ENCODE results near the gene EPHA8.
A peak's percentile ranks its signal among the peaks of the same experiment; 100 is the strongest.

The EPHA8 gene

DNA sequence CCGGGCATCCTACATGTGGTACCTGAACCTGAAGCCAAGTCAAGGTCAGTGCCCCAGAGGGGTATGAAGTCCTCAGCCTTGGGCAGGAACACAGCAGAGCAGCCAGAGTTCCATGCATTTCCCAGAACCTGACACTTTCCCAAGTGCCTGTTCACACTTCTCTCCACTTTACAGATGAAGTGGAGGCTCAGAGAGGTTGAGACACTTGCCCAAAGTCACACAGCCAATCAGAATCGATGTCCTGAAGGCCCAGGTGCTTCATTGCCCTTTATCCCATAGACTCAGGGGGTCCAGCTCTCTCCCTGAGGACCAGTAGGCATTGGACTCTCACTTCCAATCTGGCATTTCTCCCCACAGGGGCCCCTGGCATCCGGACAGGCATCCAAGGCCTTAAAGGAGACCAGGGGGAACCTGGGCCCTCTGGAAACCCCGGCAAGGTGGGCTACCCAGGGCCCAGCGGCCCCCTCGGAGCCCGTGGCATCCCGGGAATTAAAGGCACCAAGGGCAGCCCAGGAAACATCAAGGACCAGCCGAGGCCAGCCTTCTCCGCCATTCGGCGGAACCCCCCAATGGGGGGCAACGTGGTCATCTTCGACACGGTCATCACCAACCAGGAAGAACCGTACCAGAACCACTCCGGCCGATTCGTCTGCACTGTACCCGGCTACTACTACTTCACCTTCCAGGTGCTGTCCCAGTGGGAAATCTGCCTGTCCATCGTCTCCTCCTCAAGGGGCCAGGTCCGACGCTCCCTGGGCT, 75.4 kb downstream of the EPHA8 start:
- H3K36me3 ChIP-seq (ENCODE audit: control insufficient read depth, insufficient read depth, low read length) = no peaks in the 10 kb centered on the region
- DNase-seq = no peak
- H3K27ac ChIP-seq (ENCODE audit: insufficient read depth, low read length, poor library complexity, severe bottlenecking) = no peak overlapping the region
- no peaks in the 10 kb centered on the region for H3K4me1 ChIP-seq (ENCODE audit: control insufficient read depth, insufficient read depth, low read length, poor library complexity, severe bottlenecking)
- H3K4me3 ChIP-seq (ENCODE audit: insufficient read depth, low read depth, low read length, poor library complexity, severe bottlenecking) = no peak overlapping the region
- peaks cover 6% of the 10 kb centered on the region for H3K27me3 ChIP-seq (replicated peaks; ENCODE audit: control insufficient read depth, insufficient read depth, low read length, poor library complexity, severe bottlenecking)
- no peaks in the 10 kb centered on the region for H3K9me3 ChIP-seq (ENCODE audit: control insufficient read depth, low read length)

DNA sequence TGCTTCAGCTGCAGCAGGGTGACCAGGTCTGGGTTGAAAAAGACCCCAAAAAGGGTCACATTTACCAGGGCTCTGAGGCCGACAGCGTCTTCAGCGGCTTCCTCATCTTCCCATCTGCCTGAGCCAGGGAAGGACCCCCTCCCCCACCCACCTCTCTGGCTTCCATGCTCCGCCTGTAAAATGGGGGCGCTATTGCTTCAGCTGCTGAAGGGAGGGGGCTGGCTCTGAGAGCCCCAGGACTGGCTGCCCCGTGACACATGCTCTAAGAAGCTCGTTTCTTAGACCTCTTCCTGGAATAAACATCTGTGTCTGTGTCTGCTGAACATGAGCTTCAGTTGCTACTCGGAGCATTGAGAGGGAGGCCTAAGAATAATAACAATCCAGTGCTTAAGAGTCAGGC, 76.0 kb downstream of the EPHA8 start:
- DNase-seq = no peak
- Histone ChIP-seq H3K4me1 (ENCODE audit: control insufficient read depth, insufficient read depth, low read length, poor library complexity, severe bottlenecking) (no peaks in the 10 kb centered on the region), H3K36me3 (ENCODE audit: control insufficient read depth, insufficient read depth, low read length) (no peaks in the 10 kb centered on the region), H3K27ac (ENCODE audit: insufficient read depth, low read length, poor library complexity, severe bottlenecking) (no peak overlapping the region), H3K4me3 (ENCODE audit: insufficient read depth, low read depth, low read length, poor library complexity, severe bottlenecking) (no peak overlapping the region), H3K27me3 (replicated peaks; ENCODE audit: control insufficient read depth, insufficient read depth, low read length, poor library complexity, severe bottlenecking) (peaks cover 6% of the 10 kb centered on the region), H3K9me3 (ENCODE audit: control insufficient read depth, low read length) (no peaks in the 10 kb centered on the region)

DNA sequence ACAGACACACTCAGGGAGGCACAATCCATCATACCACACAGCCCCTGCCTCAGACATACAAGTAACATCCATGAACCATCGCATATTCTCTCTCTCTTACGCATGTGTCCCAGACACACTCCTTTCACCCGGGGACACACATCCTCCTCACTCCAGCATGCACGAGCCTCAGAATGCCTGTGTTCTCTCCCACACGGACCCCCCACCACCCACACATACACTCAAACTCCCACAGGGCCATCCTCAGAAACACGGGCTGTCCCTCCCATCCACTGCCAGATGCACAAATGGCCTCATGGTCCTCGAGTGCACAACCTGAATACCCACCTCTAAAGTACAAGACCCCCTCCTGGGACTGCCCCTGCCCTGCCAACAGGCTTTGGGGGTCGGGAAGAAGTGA, 78.0 kb downstream of the EPHA8 start:
- no peaks in the 10 kb centered on the region for H3K36me3 ChIP-seq (ENCODE audit: control insufficient read depth, insufficient read depth, low read length)
- DNase-seq = no peak
- H3K4me1 ChIP-seq (ENCODE audit: control insufficient read depth, insufficient read depth, low read length, poor library complexity, severe bottlenecking) = no peaks in the 10 kb centered on the region
- H3K27ac ChIP-seq (ENCODE audit: insufficient read depth, low read length, poor library complexity, severe bottlenecking) = no peak overlapping the region
- peaks cover 6% of the 10 kb centered on the region for H3K27me3 ChIP-seq (replicated peaks; ENCODE audit: control insufficient read depth, insufficient read depth, low read length, poor library complexity, severe bottlenecking)
- H3K9me3 ChIP-seq (ENCODE audit: control insufficient read depth, low read length) = no peaks in the 10 kb centered on the region
- H3K4me3 ChIP-seq (ENCODE audit: insufficient read depth, low read depth, low read length, poor library complexity, severe bottlenecking) = no peak overlapping the region

DNA sequence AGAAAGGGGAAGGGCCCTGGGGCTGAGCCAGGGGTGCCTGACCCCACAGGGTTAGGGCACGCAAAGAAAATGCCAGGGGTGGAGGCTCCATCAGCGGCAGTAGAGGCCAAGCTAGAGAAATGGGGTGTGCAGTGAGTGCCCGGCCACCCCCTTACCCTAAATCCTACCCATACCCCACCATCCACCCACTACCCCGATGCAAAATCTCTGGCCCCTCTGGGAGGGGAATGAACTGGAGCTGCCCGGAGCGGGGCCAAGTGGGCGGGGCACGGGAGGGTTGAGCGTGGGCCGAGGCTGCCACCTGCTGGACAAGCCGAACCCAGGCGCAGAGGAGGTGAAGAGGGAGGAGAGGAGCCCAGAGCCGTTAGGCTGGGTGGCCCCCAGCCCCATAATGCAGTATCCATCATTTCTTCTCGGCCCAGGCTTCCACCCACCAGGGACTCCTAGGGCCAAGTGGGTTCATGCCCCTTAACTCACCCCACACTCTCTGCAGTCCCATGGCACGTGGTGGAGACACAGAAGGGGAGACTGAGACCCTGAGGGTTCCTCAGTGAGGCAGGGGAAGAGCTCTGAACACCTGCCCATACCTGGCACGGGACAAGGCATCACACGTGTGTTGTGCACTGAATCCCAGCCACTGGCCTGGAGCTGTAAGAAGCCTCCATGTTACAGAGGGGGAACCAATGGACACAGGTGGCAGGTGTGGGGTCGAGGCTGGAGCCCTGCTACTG, 78.8 kb downstream of the EPHA8 start:
- H3K36me3 ChIP-seq (ENCODE audit: control insufficient read depth, insufficient read depth, low read length) = no peaks in the 10 kb centered on the region
- H3K4me1 ChIP-seq (ENCODE audit: control insufficient read depth, insufficient read depth, low read length, poor library complexity, severe bottlenecking) = no peaks in the 10 kb centered on the region
- H3K27me3 ChIP-seq (replicated peaks; ENCODE audit: control insufficient read depth, insufficient read depth, low read length, poor library complexity, severe bottlenecking) = peaks cover 6% of the 10 kb centered on the region
- no peaks in the 10 kb centered on the region for H3K9me3 ChIP-seq (ENCODE audit: control insufficient read depth, low read length)
- no peak overlapping the region for H3K4me3 ChIP-seq (ENCODE audit: insufficient read depth, low read depth, low read length, poor library complexity, severe bottlenecking)
- H3K27ac ChIP-seq (ENCODE audit: insufficient read depth, low read length, poor library complexity, severe bottlenecking) = no peak overlapping the region
- DNase-seq = peak; percentile 18 to 40 (median 28)

DNA sequence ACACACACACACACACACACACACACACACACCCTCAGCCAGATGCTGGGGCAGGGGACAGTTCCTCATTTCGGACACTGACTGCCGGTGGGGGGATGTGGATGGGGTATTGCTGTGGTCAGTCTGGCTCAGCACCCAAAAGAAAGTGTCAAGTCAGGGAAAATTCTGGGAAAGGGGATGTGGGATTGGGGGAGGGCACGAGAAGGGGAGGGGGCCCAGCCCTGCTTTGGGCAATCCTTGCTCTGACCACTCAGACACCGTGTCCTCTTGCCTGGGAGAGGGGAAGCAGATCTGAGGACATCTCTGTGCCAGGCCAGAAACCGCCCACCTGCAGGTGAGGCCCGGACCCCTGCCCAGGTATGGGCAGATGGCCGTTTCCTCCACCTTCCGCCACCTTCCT, 80.1 kb downstream of the EPHA8 start, which contains the start of gene C1QC:
TSS of gene C1QC (plus strand) at position 253 of the 400 bp plus-strand sequence. CDS start 391 bp downstream, outside the sequence.
- no peaks in the 10 kb centered on the region for H3K9me3 ChIP-seq (ENCODE audit: control insufficient read depth, low read length)
- H3K4me1 ChIP-seq (ENCODE audit: control insufficient read depth, insufficient read depth, low read length, poor library complexity, severe bottlenecking) = no peaks in the 10 kb centered on the region
- H3K27ac ChIP-seq (ENCODE audit: insufficient read depth, low read length, poor library complexity, severe bottlenecking) = no peak within 1 kb of the TSS
- DNase-seq = no peak
- no peaks in the 10 kb centered on the region for H3K36me3 ChIP-seq (ENCODE audit: control insufficient read depth, insufficient read depth, low read length)
- no peak within 1 kb of the TSS for H3K4me3 ChIP-seq (ENCODE audit: insufficient read depth, low read depth, low read length, poor library complexity, severe bottlenecking)
- peaks cover 6% of the 10 kb centered on the region for H3K27me3 ChIP-seq (replicated peaks; ENCODE audit: control insufficient read depth, insufficient read depth, low read length, poor library complexity, severe bottlenecking)

DNA sequence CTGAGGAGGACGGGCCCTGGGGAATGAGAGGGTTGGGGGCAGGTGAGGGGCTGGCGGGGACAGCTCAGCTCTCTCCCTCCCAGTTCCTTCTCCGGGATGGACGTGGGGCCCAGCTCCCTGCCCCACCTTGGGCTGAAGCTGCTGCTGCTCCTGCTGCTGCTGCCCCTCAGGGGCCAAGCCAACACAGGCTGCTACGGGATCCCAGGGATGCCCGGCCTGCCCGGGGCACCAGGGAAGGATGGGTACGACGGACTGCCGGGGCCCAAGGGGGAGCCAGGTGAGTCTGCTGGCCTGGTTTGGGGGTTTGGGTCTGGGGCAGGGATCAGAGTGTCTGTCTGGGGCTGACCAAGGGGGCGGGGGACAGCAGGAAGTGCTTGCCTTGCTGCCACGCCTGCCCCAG, 80.6 kb downstream of the EPHA8 start:
- Histone ChIP-seq H3K4me1 (ENCODE audit: control insufficient read depth, insufficient read depth, low read length, poor library complexity, severe bottlenecking) (no peaks in the 10 kb centered on the region), H3K27me3 (replicated peaks; ENCODE audit: control insufficient read depth, insufficient read depth, low read length, poor library complexity, severe bottlenecking) (peaks cover 6% of the 10 kb centered on the region), H3K36me3 (ENCODE audit: control insufficient read depth, insufficient read depth, low read length) (no peaks in the 10 kb centered on the region), H3K9me3 (ENCODE audit: control insufficient read depth, low read length) (no peaks in the 10 kb centered on the region), H3K4me3 (ENCODE audit: insufficient read depth, low read depth, low read length, poor library complexity, severe bottlenecking) (no peak overlapping the region), H3K27ac (ENCODE audit: insufficient read depth, low read length, poor library complexity, severe bottlenecking) (no peak overlapping the region)
- DNase-seq = no peak

DNA sequence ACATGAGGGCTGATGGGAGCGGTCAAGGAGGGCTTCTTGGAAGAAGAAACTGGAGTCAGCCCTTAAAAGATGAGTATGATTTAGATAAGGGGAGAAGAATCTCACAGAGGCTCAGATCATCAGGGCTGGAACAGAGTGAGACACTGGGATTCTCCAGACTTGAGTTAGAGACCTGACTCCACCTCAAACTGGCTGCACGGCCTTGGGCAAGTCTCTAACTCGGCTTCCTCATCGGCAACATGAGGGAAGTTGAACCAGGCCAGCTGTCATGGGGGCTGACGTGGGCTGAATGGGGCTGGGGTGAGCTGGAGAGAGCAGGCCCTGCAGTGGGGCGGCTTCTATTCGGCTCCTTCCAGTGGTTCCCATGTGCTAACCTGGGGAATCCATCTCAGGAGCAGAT, 82.6 kb downstream of the EPHA8 start:
- H3K4me3 ChIP-seq (ENCODE audit: insufficient read depth, low read depth, low read length, poor library complexity, severe bottlenecking) = no peak overlapping the region
- DNase-seq = no peak
- no peaks in the 10 kb centered on the region for H3K4me1 ChIP-seq (ENCODE audit: control insufficient read depth, insufficient read depth, low read length, poor library complexity, severe bottlenecking)
- H3K9me3 ChIP-seq (ENCODE audit: control insufficient read depth, low read length) = no peaks in the 10 kb centered on the region
- H3K27ac ChIP-seq (ENCODE audit: insufficient read depth, low read length, poor library complexity, severe bottlenecking) = no peak overlapping the region
- H3K27me3 ChIP-seq (replicated peaks; ENCODE audit: control insufficient read depth, insufficient read depth, low read length, poor library complexity, severe bottlenecking) = peaks cover 4% of the 10 kb centered on the region
- no peaks in the 10 kb centered on the region for H3K36me3 ChIP-seq (ENCODE audit: control insufficient read depth, insufficient read depth, low read length)

GRCh38 chr1:22646384-22646783, 83.1 kb downstream of the EPHA8 start:
- peaks cover 2% of the 10 kb centered on the region for H3K27me3 ChIP-seq (replicated peaks; ENCODE audit: control insufficient read depth, insufficient read depth, low read length, poor library complexity, severe bottlenecking)
- no peak overlapping the region for H3K4me3 ChIP-seq (ENCODE audit: insufficient read depth, low read depth, low read length, poor library complexity, severe bottlenecking)
- no peaks in the 10 kb centered on the region for H3K4me1 ChIP-seq (ENCODE audit: control insufficient read depth, insufficient read depth, low read length, poor library complexity, severe bottlenecking)
- no peaks in the 10 kb centered on the region for H3K9me3 ChIP-seq (ENCODE audit: control insufficient read depth, low read length)
- no peak for DNase-seq
- H3K36me3 ChIP-seq (ENCODE audit: control insufficient read depth, insufficient read depth, low read length) = no peaks in the 10 kb centered on the region
- H3K27ac ChIP-seq (ENCODE audit: insufficient read depth, low read length, poor library complexity, severe bottlenecking) = no peak overlapping the region

DNA sequence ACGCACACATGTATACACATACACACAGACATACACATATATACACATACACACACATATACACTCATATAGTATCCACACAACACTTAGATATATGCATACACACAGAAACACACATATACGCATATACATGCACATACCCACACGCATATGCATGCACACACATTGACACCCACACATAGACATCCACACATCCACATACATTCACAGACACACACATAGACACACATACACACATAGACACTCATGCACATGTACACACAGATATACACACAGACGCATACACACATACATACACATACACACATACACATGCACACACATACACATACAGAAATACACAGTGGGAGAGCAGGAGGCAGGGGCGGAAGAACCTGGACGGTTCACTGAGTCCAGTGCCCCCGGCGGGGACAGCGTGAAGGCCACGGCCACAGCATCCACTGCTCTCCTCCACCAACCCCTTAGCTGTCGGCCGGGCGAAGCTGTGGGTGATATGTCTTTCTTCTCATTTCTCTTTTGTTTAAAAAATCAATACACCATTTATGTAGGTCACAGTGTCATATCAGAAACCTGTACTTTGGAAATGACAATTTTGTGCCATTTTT, 86.9 kb downstream of the EPHA8 start:
- Histone ChIP-seq H3K36me3 (ENCODE audit: control insufficient read depth, insufficient read depth, low read length) (no peaks in the 10 kb centered on the region), H3K27ac (ENCODE audit: insufficient read depth, low read length, poor library complexity, severe bottlenecking) (no peak overlapping the region), H3K27me3 (replicated peaks; ENCODE audit: control insufficient read depth, insufficient read depth, low read length, poor library complexity, severe bottlenecking) (no peaks in the 10 kb centered on the region), H3K4me3 (ENCODE audit: insufficient read depth, low read depth, low read length, poor library complexity, severe bottlenecking) (no peak overlapping the region), H3K4me1 (ENCODE audit: control insufficient read depth, insufficient read depth, low read length, poor library complexity, severe bottlenecking) (no peaks in the 10 kb centered on the region), H3K9me3 (ENCODE audit: control insufficient read depth, low read length) (no peaks in the 10 kb centered on the region)
- no peak for DNase-seq

Measured in effector memory CD4-positive, alpha-beta T cell (primary cell).